Gastrocnemius medialis (tissue), 4 donors: ENCODE measurements around the gene FIGLA. TPM values are rescaled to one million over a fixed set of nuclear protein-coding genes. Genes with fewer than 3 reads are reported as not detected.

ENCODE experiments used
- ATAC-seq, 2 donors: fragments of 150-250 bp; one replicate each; pipeline ENCODE4 v1.9.1; 2016
- DNase-seq, 2 donors: peaks; one replicate each; pipeline ENCODE4 v3.0.0-alpha.2; 2019
- H3K27ac ChIP-seq, 4 donors: fragments of 200-600 bp; sonication (generic); 1 replicate in 1 of 4; 2 replicates in 3 of 4; pipeline ENCODE4 v1.5.1; 2016 to 2018; ENCODE audit warnings: mild to moderate bottlenecking in 2 of 4, moderate library complexity in 1 of 4
- H3K27me3 ChIP-seq, 3 donors: fragments of 200-600 bp; sonication (generic) in 2 of 3; 1 replicate in 1 of 3; 2 replicates in 2 of 3; pipeline versions ENCODE4 v1.5.1 to v1.6.0; 2016 to 2019; ENCODE audit warnings: mild to moderate bottlenecking in 1 of 3, moderate library complexity in 1 of 3
- H3K36me3 ChIP-seq, 2 donors: fragments of 200-600 bp; sonication (generic) in 1 of 2; one replicate each; pipeline ENCODE4 v1.5.1; 2017 to 2018
- H3K4me1 ChIP-seq, 2 donors: fragments of 200-600 bp; sonication (generic) in 1 of 2; one replicate each; pipeline ENCODE4 v1.5.1; 2016 to 2017; ENCODE audit warnings: mild to moderate bottlenecking in 2 of 2
- H3K4me3 ChIP-seq, 4 donors: fragments of 200-600 bp; sonication (generic) in 3 of 4; 1 replicate in 1 of 4; 2 replicates in 3 of 4; pipeline ENCODE4 v1.5.1; 2016 to 2019; ENCODE audit warnings: mild to moderate bottlenecking in 2 of 4
- H3K9me3 ChIP-seq, 3 donors: fragments of 200-600 bp; sonication (generic) in 2 of 3; 1 replicate in 1 of 3; 2 replicates in 2 of 3; pipeline ENCODE4 v1.5.1; 2016 to 2019
- CTCF ChIP-seq, 5 experiments: fragments of 450-650 bp in 3 of 5; fragments of 200-600 bp in 2 of 5; sonication (generic) in 2 of 5; IDR thresholded peaks in 4 of 5; conservative IDR thresholded peaks in 1 of 5; 1 replicate in 4 of 5; 2 replicates in 1 of 5; pipeline ENCODE4 v1.5.1; 2016 to 2019; ENCODE audit warnings: antibody characterized with exemption in 5 of 5, mild to moderate bottlenecking in 3 of 5, moderate library complexity in 3 of 5
- POLR2A ChIP-seq, 2 donors: fragments of 450-650 bp; IDR thresholded peaks; one replicate each; pipeline ENCODE4 v1.6.1; 2017; ENCODE audit warnings: antibody characterized with exemption in 2 of 2, mild to moderate bottlenecking in 2 of 2, moderate library complexity in 2 of 2
- in situ Hi-C, 4 donors: fragments of 200-750 bp; cut with MboI; loops; one replicate each; pipeline versions ENCODE4 v1.15.0 to v1.8.0; 2017; ENCODE audit warnings: low sequenced_read_pairs in 4 of 4
- intact Hi-C: fragments of 100-400 bp; cut with DNase I; formaldehyde crosslinking; loops from one replicate; pipeline ENCODE4 v1.15.1; 2023; ENCODE audit warnings: low total_unique reads
- total RNA-seq, 4 donors: library from RNA; depleted of rRNA; stranded (reverse); fragments of >200 nt; gene quantifications; one replicate each; pipeline versions ENCODE4 v1.1.0 to v1.2.3, GENCODE V29; 2016

FIGLA gene
- total RNA-seq, 4 donors from 2014 or later = not detected

GRCh38 chr2:70779911-70780545, 10.4 kb downstream of the FIGLA start:
- peaks cover 0 to 9% (median 4%) of the 10 kb centered on the region in 3 donors for H3K27me3 ChIP-seq
- in situ Hi-C loops (loop anchor here in 1 of 4 donors (25.0 kb wide), 1 partner anchor 157 kb away; the partner anchor contains the start of gene ATP6V1B1), intact Hi-C loops (no loop called here)
- H3K4me1 ChIP-seq = no peaks in the 10 kb centered on the region
- no peaks in the 10 kb centered on the region for H3K9me3 ChIP-seq
- no peak overlapping the region for H3K27ac ChIP-seq
- no peak overlapping the region for H3K4me3 ChIP-seq
- no peak for ATAC-seq
- no peak for DNase-seq
- no peak for TF ChIP-seq POLR2A (IDR thresholded peaks at IDR 0.05)
- TF ChIP-seq CTCF (IDR thresholded peaks at IDR 0.05 in 4 of 5, conservative IDR thresholded peaks at IDR 0.05 in 1 of 5) = no peak
- H3K36me3 ChIP-seq = no peaks in the 10 kb centered on the region

- no peaks in the 10 kb centered on the region for H3K4me1 ChIP-seq
- no peak for ATAC-seq
Measured at GRCh38 chr2:70779491-70779890, 11.0 kb downstream of the FIGLA start.

GRCh38 chr2:70778676-70779075, 11.8 kb downstream of the FIGLA start:
- in situ Hi-C loops = loop anchor here in 1 of 4 donors (25.0 kb wide), 1 partner anchor 159 kb away; the partner anchor contains the start of gene ATP6V1B1

More at GRCh38 chr2:70779491-70779890, 11.0 kb downstream of the FIGLA start:
- Histone ChIP-seq H3K4me3 (no peak overlapping the region), H3K27me3 (peaks cover 0 to 9% (median 4%) of the 10 kb centered on the region in 3 donors), H3K36me3 (no peaks in the 10 kb centered on the region), H3K9me3 (no peaks in the 10 kb centered on the region), H3K27ac (no peak overlapping the region)
- in situ Hi-C loops = loop anchor here in 1 of 4 donors (25.0 kb wide), 1 partner anchor 158 kb away; the partner anchor contains the start of gene ATP6V1B1
- intact Hi-C loops = no loop called here
- no peak for TF ChIP-seq CTCF (IDR thresholded peaks at IDR 0.05 in 4 of 5, conservative IDR thresholded peaks at IDR 0.05 in 1 of 5)
- DNase-seq = no peak

GRCh38 chr2:70777450-70777849, 13.0 kb downstream of the FIGLA start:
- H3K27ac ChIP-seq = no peak overlapping the region
- no peaks in the 10 kb centered on the region for H3K36me3 ChIP-seq
- intact Hi-C loops = no loop called here
- TF ChIP-seq POLR2A (IDR thresholded peaks at IDR 0.05) (no peak), CTCF (IDR thresholded peaks at IDR 0.05 in 4 of 5, conservative IDR thresholded peaks at IDR 0.05 in 1 of 5) (no peak)
- no peaks in the 10 kb centered on the region for H3K9me3 ChIP-seq
- peaks cover 8 to 16% (median 11%) of the 10 kb centered on the region in 3 donors for H3K27me3 ChIP-seq
- no peak for DNase-seq
- in situ Hi-C loops = loop anchor here in 1 of 4 donors (25.0 kb wide), 1 partner anchor 160 kb away; the partner anchor contains the start of gene ATP6V1B1
- no peak overlapping the region for H3K4me3 ChIP-seq
- no peaks in the 10 kb centered on the region for H3K4me1 ChIP-seq
- no peak for ATAC-seq

More at GRCh38 chr2:70778676-70779075, 11.8 kb downstream of the FIGLA start:
- no peak overlapping the region for H3K4me3 ChIP-seq
- DNase-seq (no peak), ATAC-seq (no peak)
- H3K4me1 ChIP-seq = no peaks in the 10 kb centered on the region
- H3K27me3 ChIP-seq = peaks cover 2 to 15% (median 4%) of the 10 kb centered on the region in 3 donors
- no peaks in the 10 kb centered on the region for H3K36me3 ChIP-seq
- intact Hi-C loops = no loop called here
- no peaks in the 10 kb centered on the region for H3K9me3 ChIP-seq
- no peak overlapping the region for H3K27ac ChIP-seq
- TF ChIP-seq CTCF (IDR thresholded peaks at IDR 0.05 in 4 of 5, conservative IDR thresholded peaks at IDR 0.05 in 1 of 5) (no peak), POLR2A (IDR thresholded peaks at IDR 0.05) (no peak)
